ENCODE data around the gene LRRC8B. TPM values are rescaled to one million over a fixed set of nuclear protein-coding genes. Genes with fewer than 3 reads are reported as not detected.

LRRC8B gene
- polyA plus RNA-seq: 1 to 10 TPM; 1.9 to 3.0 TPM

DNA sequence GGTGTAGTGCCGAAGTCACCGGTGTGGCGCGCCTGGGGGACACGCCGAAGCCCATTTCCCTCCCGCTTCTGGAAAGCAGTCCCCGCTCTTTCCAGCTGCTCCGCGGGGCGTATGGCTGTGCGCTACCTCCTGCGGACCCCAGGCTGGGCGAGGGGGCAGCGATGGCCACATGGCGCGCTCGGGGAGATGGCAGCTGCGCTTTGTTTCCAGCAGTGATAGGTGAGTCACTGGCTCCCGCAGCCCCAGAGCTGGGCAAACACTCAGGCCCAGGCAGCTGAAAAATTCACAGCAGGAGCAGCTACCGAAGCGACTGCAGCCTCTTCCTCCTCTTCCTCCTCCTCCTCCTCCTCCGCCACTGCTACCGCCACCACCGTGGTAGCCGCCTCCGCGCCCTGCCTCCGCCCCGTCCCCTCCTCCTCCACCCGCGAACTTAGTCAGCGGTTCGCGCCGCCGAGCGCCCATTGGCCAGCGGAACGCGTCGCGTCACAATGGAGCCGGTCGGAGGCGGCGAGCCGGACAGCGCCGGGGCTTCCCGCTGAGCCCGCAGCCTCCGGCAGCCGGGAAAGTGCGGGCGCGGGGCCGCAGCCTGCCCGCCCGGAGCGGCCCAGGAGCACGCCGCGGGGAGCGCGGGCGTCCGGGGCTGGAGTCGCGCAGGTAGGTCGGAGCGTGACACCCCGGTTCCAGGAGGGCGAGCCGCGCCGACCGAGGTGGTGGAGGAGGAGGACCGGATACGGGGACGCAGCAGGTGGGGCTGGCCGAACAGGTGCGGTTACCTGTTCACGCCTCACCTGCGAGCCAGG, at the start of gene LRRC8B:
Gene LRRC8B, plus strand, starts transcription at position 461 of the 800 bp plus-strand sequence. CDS start 57,822 bp downstream, outside the sequence.
- Histone ChIP-seq H3K36me3 (ENCODE audit: control insufficient read depth in 2 of 2, insufficient read depth in 2 of 2, low read length in 1 of 2) (no peaks in the 10 kb centered on the region), H3K4me3 (ENCODE audit: low read depth in 1 of 2, low read length in 2 of 2) (peak within 1 kb of the TSS; percentile 82 to 100), H3K27ac (ENCODE audit: low read depth in 2 of 2, low read length in 1 of 2) (peak within 1 kb of the TSS; percentile 93 to 97), H3K9me3 (ENCODE audit: control insufficient read depth in 2 of 2, insufficient read depth in 1 of 2, low read depth in 1 of 2, low read length in 1 of 2) (no peaks in the 10 kb centered on the region), H3K4me1 (ENCODE audit: control insufficient read depth in 2 of 2, insufficient read depth in 2 of 2, low read length in 1 of 2) (peaks cover 0 to 6% of the 10 kb centered on the region in 2 donors), H3K27me3 (ENCODE audit: control insufficient read depth in 1 of 2, insufficient read depth in 2 of 2, low read length in 2 of 2) (no peaks in the 10 kb centered on the region)
- 0 to 1% methylated on average over 80 to 85 of the region's 85 CpGs for WGBS, 2 donors

DNA sequence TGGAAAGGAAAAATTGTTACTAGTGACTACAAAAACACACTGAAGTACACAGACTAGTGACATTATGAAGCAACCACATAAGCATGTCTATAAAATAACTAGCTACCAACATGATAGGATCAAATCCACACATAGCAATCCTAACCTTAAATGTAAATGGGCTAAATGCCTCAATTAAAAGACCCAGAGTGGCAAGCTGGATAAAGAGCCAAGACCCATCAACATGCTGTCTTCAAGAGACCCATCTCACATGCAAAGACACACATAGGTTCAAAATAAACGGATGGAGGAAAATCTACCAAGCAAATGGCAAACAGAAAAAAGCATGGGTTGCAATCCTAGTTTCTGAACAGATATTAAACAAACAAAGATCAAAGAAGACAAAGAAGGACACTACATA, 49.4 kb upstream of the LRRC8B start:
- peaks cover 5 to 6% of the 10 kb centered on the region in 2 donors for H3K9me3 ChIP-seq (ENCODE audit: control insufficient read depth in 2 of 2, insufficient read depth in 1 of 2, low read depth in 1 of 2, low read length in 1 of 2)
- H3K36me3 ChIP-seq (ENCODE audit: control insufficient read depth in 2 of 2, insufficient read depth in 2 of 2, low read length in 1 of 2): no peaks in the 10 kb centered on the region
- H3K4me1 ChIP-seq (ENCODE audit: control insufficient read depth in 2 of 2, insufficient read depth in 2 of 2, low read length in 1 of 2): no peaks in the 10 kb centered on the region
- no peak overlapping the region for H3K27ac ChIP-seq (ENCODE audit: low read depth in 2 of 2, low read length in 1 of 2)
- H3K27me3 ChIP-seq (ENCODE audit: control insufficient read depth in 1 of 2, insufficient read depth in 2 of 2, low read length in 2 of 2): no peaks in the 10 kb centered on the region
- no peak overlapping the region for H3K4me3 ChIP-seq (ENCODE audit: low read depth in 1 of 2, low read length in 2 of 2)
- WGBS, 2 donors: 90 to 92% methylated on average over 1 of the region's 1 CpG

DNA sequence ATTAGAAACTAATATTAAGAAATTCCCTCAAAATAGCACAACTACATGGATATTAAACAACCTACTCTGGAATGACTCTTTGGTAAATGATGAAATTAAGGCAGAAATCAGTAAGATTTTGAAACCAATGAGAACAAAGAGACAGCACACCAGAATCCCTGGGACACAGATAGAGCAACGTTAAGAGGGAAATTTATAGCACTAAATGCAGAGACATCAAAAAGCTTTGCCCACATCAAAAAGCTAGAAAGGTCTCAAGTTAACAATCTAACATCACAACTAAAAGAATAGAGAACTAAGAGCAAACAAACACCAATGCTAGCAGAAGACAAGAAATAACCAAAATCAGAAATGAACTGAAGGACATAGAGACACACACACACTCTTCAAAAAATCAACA, 48.6 kb upstream of the LRRC8B start:
- H3K27me3 ChIP-seq (ENCODE audit: control insufficient read depth in 1 of 2, insufficient read depth in 2 of 2, low read length in 2 of 2): no peaks in the 10 kb centered on the region
- H3K4me3 ChIP-seq (ENCODE audit: low read depth in 1 of 2, low read length in 2 of 2): no peak overlapping the region
- H3K4me1 ChIP-seq (ENCODE audit: control insufficient read depth in 2 of 2, insufficient read depth in 2 of 2, low read length in 1 of 2): no peaks in the 10 kb centered on the region
- no peak overlapping the region for H3K27ac ChIP-seq (ENCODE audit: low read depth in 2 of 2, low read length in 1 of 2)
- WGBS, 2 donors: 69 to 89% methylated on average over 1 of the region's 1 CpG
- peaks cover 5 to 6% of the 10 kb centered on the region in 2 donors for H3K9me3 ChIP-seq (ENCODE audit: control insufficient read depth in 2 of 2, insufficient read depth in 1 of 2, low read depth in 1 of 2, low read length in 1 of 2)
- no peaks in the 10 kb centered on the region for H3K36me3 ChIP-seq (ENCODE audit: control insufficient read depth in 2 of 2, insufficient read depth in 2 of 2, low read length in 1 of 2)

DNA sequence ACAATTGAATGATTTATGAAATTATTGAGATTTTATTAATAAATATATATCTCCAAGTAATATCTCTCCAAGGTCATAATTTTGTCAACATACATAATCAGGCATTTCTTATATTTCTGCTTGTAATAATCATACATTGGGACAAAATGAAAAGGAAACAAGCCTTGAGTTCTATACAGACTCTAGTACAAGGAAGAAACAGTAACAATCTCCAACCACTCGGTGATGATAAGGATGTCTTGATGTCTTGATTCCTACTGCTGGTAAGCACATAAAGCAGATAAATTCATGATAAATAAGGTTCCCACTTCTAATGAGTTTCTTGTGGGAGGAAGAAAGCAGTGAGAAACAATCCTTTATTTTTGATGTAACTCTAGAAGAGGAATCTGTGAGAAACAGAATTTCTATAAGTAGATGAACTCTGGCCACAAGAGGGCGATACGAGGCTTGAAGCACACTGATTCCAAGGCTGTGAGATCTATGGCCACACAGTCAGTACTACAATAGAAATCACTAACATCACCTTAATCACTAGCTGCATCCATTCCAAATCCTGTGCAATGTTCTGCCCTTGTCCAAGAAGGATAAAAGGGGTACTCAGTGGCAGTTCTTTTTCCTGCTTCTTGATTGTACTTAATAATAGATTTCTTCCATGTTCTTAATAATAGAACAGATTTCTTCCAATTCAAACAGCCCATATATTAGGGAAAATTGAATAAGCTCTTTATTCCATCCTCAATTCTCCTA, 41.4 kb upstream of the LRRC8B start:
- Histone ChIP-seq H3K27me3 (ENCODE audit: control insufficient read depth in 1 of 2, insufficient read depth in 2 of 2, low read length in 2 of 2) (no peaks in the 10 kb centered on the region), H3K4me1 (ENCODE audit: control insufficient read depth in 2 of 2, insufficient read depth in 2 of 2, low read length in 1 of 2) (no peaks in the 10 kb centered on the region), H3K27ac (ENCODE audit: low read depth in 2 of 2, low read length in 1 of 2) (no peak overlapping the region), H3K36me3 (ENCODE audit: control insufficient read depth in 2 of 2, insufficient read depth in 2 of 2, low read length in 1 of 2) (no peaks in the 10 kb centered on the region), H3K4me3 (ENCODE audit: low read depth in 1 of 2, low read length in 2 of 2) (no peak overlapping the region), H3K9me3 (ENCODE audit: control insufficient read depth in 2 of 2, insufficient read depth in 1 of 2, low read depth in 1 of 2, low read length in 1 of 2) (no peaks in the 10 kb centered on the region)
- 21 to 23% methylated on average over 3 of the region's 3 CpGs for WGBS, 2 donors

- Histone ChIP-seq H3K4me1 (ENCODE audit: control insufficient read depth in 2 of 2, insufficient read depth in 2 of 2, low read length in 1 of 2) (no peaks in the 10 kb centered on the region), H3K36me3 (ENCODE audit: control insufficient read depth in 2 of 2, insufficient read depth in 2 of 2, low read length in 1 of 2) (no peaks in the 10 kb centered on the region)
- WGBS, 2 donors: 96 to 98% methylated on average over 1 of the region's 1 CpG
Measured at GRCh38 chr1:89483757-89484077, 40.9 kb upstream of the LRRC8B start.

GRCh38 chr1:89484092-89485038, 40.3 kb upstream of the LRRC8B start:
- Histone ChIP-seq H3K4me1 (ENCODE audit: control insufficient read depth in 2 of 2, insufficient read depth in 2 of 2, low read length in 1 of 2) (no peaks in the 10 kb centered on the region), H3K9me3 (ENCODE audit: control insufficient read depth in 2 of 2, insufficient read depth in 1 of 2, low read depth in 1 of 2, low read length in 1 of 2) (no peaks in the 10 kb centered on the region), H3K27ac (ENCODE audit: low read depth in 2 of 2, low read length in 1 of 2) (no peak overlapping the region), H3K27me3 (ENCODE audit: control insufficient read depth in 1 of 2, insufficient read depth in 2 of 2, low read length in 2 of 2) (no peaks in the 10 kb centered on the region), H3K36me3 (ENCODE audit: control insufficient read depth in 2 of 2, insufficient read depth in 2 of 2, low read length in 1 of 2) (no peaks in the 10 kb centered on the region), H3K4me3 (ENCODE audit: low read depth in 1 of 2, low read length in 2 of 2) (no peak overlapping the region)
- 59 to 60% methylated on average over 3 of the region's 3 CpGs for WGBS, 2 donors

More at GRCh38 chr1:89483757-89484077, 40.9 kb upstream of the LRRC8B start:
- H3K4me3 ChIP-seq (ENCODE audit: low read depth in 1 of 2, low read length in 2 of 2): no peak overlapping the region
- H3K27me3 ChIP-seq (ENCODE audit: control insufficient read depth in 1 of 2, insufficient read depth in 2 of 2, low read length in 2 of 2): no peaks in the 10 kb centered on the region
- no peaks in the 10 kb centered on the region for H3K9me3 ChIP-seq (ENCODE audit: control insufficient read depth in 2 of 2, insufficient read depth in 1 of 2, low read depth in 1 of 2, low read length in 1 of 2)
- no peak overlapping the region for H3K27ac ChIP-seq (ENCODE audit: low read depth in 2 of 2, low read length in 1 of 2)

GRCh38 chr1:89487972-89488371, 36.7 kb upstream of the LRRC8B start:
- H3K4me1 ChIP-seq (ENCODE audit: control insufficient read depth in 2 of 2, insufficient read depth in 2 of 2, low read length in 1 of 2): no peaks in the 10 kb centered on the region
- H3K27ac ChIP-seq (ENCODE audit: low read depth in 2 of 2, low read length in 1 of 2): no peak overlapping the region
- H3K36me3 ChIP-seq (ENCODE audit: control insufficient read depth in 2 of 2, insufficient read depth in 2 of 2, low read length in 1 of 2): no peaks in the 10 kb centered on the region
- H3K27me3 ChIP-seq (ENCODE audit: control insufficient read depth in 1 of 2, insufficient read depth in 2 of 2, low read length in 2 of 2): no peaks in the 10 kb centered on the region
- no peaks in the 10 kb centered on the region for H3K9me3 ChIP-seq (ENCODE audit: control insufficient read depth in 2 of 2, insufficient read depth in 1 of 2, low read depth in 1 of 2, low read length in 1 of 2)
- 72 to 74% methylated on average over 2 of the region's 2 CpGs for WGBS, 2 donors
- H3K4me3 ChIP-seq (ENCODE audit: low read depth in 1 of 2, low read length in 2 of 2): no peak overlapping the region

GRCh38 chr1:89489047-89489729, 35.4 kb upstream of the LRRC8B start:
- Histone ChIP-seq H3K36me3 (ENCODE audit: control insufficient read depth in 2 of 2, insufficient read depth in 2 of 2, low read length in 1 of 2) (no peaks in the 10 kb centered on the region), H3K27ac (ENCODE audit: low read depth in 2 of 2, low read length in 1 of 2) (no peak overlapping the region), H3K4me1 (ENCODE audit: control insufficient read depth in 2 of 2, insufficient read depth in 2 of 2, low read length in 1 of 2) (no peaks in the 10 kb centered on the region), H3K27me3 (ENCODE audit: control insufficient read depth in 1 of 2, insufficient read depth in 2 of 2, low read length in 2 of 2) (no peaks in the 10 kb centered on the region), H3K4me3 (ENCODE audit: low read depth in 1 of 2, low read length in 2 of 2) (no peak overlapping the region), H3K9me3 (ENCODE audit: control insufficient read depth in 2 of 2, insufficient read depth in 1 of 2, low read depth in 1 of 2, low read length in 1 of 2) (no peaks in the 10 kb centered on the region)
- 56 to 70% methylated on average over 2 of the region's 2 CpGs for WGBS, 2 donors

DNA sequence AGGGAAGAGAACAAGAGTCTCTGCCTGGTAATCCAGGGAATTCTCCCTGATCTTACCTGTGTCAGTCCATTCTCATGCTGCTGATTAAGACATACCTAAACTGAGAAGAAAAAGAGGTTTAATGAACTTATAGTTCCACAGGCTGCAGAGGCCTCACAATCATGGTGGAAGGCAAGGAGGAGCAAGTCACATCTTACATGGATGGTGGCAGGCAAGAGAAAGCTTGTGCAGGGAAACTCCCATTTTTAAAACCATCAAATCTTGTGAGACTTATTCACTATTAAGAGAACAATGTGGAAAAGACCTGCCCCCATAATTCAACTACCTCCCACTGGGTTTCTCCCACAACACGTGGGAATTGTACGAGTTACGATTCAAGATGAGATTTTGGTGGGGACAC, 34.2 kb upstream of the LRRC8B start:
- Histone ChIP-seq H3K27me3 (ENCODE audit: control insufficient read depth in 1 of 2, insufficient read depth in 2 of 2, low read length in 2 of 2) (no peaks in the 10 kb centered on the region), H3K4me1 (ENCODE audit: control insufficient read depth in 2 of 2, insufficient read depth in 2 of 2, low read length in 1 of 2) (no peaks in the 10 kb centered on the region), H3K27ac (ENCODE audit: low read depth in 2 of 2, low read length in 1 of 2) (no peak overlapping the region), H3K36me3 (ENCODE audit: control insufficient read depth in 2 of 2, insufficient read depth in 2 of 2, low read length in 1 of 2) (no peaks in the 10 kb centered on the region), H3K4me3 (ENCODE audit: low read depth in 1 of 2, low read length in 2 of 2) (no peak overlapping the region), H3K9me3 (ENCODE audit: control insufficient read depth in 2 of 2, insufficient read depth in 1 of 2, low read depth in 1 of 2, low read length in 1 of 2) (no peaks in the 10 kb centered on the region)
- WGBS, 2 donors: 78 to 96% methylated on average over 3 of the region's 3 CpGs
